GM12891 (cell line): Measurements from ENCODE around the gene FSHB.

Source experiments
- PAX5 ChIP-seq: IDR thresholded peaks from 2 replicates; pipeline ENCODE4 v1.6.1; 2011; ENCODE audit warnings: low read length, moderate library complexity, mild to moderate bottlenecking; ENCODE audit not compliant: insufficient read depth, severe bottlenecking
- POLR2A ChIP-seq: IDR thresholded peaks from 2 replicates; pipeline ENCODE4 v1.6.1; 2011; ENCODE audit warnings: low read depth, low read length, control low read depth
- POLR2AphosphoS5 ChIP-seq: IDR thresholded peaks from 2 replicates; pipeline ENCODE4 v1.6.1; 2011; ENCODE audit warnings: low read depth, low read length, control low read depth
- POU2F2 ChIP-seq: IDR thresholded peaks from 2 replicates; pipeline ENCODE4 v1.6.1; 2011; ENCODE audit warnings: low read depth, mild to moderate bottlenecking, control low read depth, low read length, moderate library complexity
- SPI1 ChIP-seq: IDR thresholded peaks from 2 replicates; pipeline ENCODE4 v1.6.1; 2011; ENCODE audit warnings: low read depth, low read length, control low read depth
- TAF1 ChIP-seq: IDR thresholded peaks from 2 replicates; pipeline ENCODE4 v1.6.1; 2011; ENCODE audit warnings: low read depth, low read length, control low read depth

DNA sequence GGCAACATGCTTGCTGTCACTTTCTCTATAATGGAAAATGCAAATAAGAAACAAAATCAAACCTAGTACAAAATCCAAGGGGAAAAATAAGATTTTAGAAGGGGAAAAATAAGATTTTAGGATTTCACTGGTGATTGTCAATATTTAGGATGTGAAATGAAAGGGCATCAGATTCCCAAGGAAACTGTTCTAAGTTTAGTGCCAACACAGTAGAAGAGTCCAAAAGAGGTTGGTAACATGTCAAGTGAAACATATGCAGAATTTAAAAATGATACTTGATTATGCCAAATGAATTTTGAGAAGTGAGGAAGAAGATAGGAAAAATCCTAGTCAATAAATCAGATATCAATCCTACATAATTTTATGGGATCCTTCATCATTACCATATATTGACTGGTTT lies 46.4 kb downstream of the FSHB start:
- TF ChIP-seq POLR2AphosphoS5 = no peak
- no peak for TF ChIP-seq POLR2A
- TF ChIP-seq SPI1 = no peak
- TF ChIP-seq TAF1 = no peak
- no peak for TF ChIP-seq POU2F2
- no peak for TF ChIP-seq PAX5
